ENCODE measurements around the gene CERS4. TPM values are rescaled to one million over a fixed set of nuclear protein-coding genes. Genes with fewer than 3 reads are reported as not detected.

CERS4 gene
- total RNA-seq, 1 donor, result 4.0 TPM

GRCh38 chr19:8231073-8231604 is 22.0 kb downstream of the CERS4 start:
- Histone ChIP-seq H3K79me2 (ENCODE audit: insufficient read depth, low read length) (no peaks in the 10 kb centered on the region), H3K27me3 (ENCODE audit: insufficient read depth, low read length) (no peaks in the 10 kb centered on the region), H3K27ac (ENCODE audit: low read depth, low read length) (no peak overlapping the region), H3K4me2 (ENCODE audit: insufficient read depth, low read length) (no peak overlapping the region), H4K20me1 (ENCODE audit: insufficient read depth, low read length) (no peaks in the 10 kb centered on the region), H2AFZ (ENCODE audit: low read length) (no peak overlapping the region), H3K9me3 (ENCODE audit: low read depth, low read length) (no peaks in the 10 kb centered on the region), H3K36me3 (ENCODE audit: insufficient read depth, low read length) (no peaks in the 10 kb centered on the region), H3K4me3 (ENCODE audit: insufficient read depth, low read length) (no peak overlapping the region), H3K4me1 (ENCODE audit: insufficient read depth, low read length) (no peaks in the 10 kb centered on the region)
- peak; percentile 32 for DNase-seq (ENCODE audit: insufficient read length, low spot score, missing footprints)
- TF ChIP-seq, protein P1, sequence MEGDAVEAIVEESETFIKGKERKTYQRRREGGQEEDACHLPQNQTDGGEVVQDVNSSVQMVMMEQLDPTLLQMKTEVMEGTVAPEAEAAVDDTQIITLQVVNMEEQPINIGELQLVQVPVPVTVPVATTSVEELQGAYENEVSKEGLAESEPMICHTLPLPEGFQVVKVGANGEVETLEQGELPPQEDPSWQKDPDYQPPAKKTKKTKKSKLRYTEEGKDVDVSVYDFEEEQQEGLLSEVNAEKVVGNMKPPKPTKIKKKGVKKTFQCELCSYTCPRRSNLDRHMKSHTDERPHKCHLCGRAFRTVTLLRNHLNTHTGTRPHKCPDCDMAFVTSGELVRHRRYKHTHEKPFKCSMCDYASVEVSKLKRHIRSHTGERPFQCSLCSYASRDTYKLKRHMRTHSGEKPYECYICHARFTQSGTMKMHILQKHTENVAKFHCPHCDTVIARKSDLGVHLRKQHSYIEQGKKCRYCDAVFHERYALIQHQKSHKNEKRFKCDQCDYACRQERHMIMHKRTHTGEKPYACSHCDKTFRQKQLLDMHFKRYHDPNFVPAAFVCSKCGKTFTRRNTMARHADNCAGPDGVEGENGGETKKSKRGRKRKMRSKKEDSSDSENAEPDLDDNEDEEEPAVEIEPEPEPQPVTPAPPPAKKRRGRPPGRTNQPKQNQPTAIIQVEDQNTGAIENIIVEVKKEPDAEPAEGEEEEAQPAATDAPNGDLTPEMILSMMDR (IDR thresholded peaks at IDR 0.05; ENCODE audit: extremely low read depth, low read depth, low read length), result no peak

GRCh38 chr19:8233370-8233769 is 24.2 kb downstream of the CERS4 start:
- no peaks in the 10 kb centered on the region for H3K79me2 ChIP-seq (ENCODE audit: insufficient read depth, low read length)
- TF ChIP-seq, protein P1 (IDR thresholded peaks at IDR 0.05; ENCODE audit: extremely low read depth, low read depth, low read length), result no peak
- DNase-seq (ENCODE audit: insufficient read length, low spot score, missing footprints), result peak; percentile 34
- no peaks in the 10 kb centered on the region for H3K4me1 ChIP-seq (ENCODE audit: insufficient read depth, low read length)
- no peak overlapping the region for H3K4me3 ChIP-seq (ENCODE audit: insufficient read depth, low read length)
- no peaks in the 10 kb centered on the region for H4K20me1 ChIP-seq (ENCODE audit: insufficient read depth, low read length)
- H3K9me3 ChIP-seq (ENCODE audit: low read depth, low read length), result no peaks in the 10 kb centered on the region
- no peaks in the 10 kb centered on the region for H3K36me3 ChIP-seq (ENCODE audit: insufficient read depth, low read length)
- H2AFZ ChIP-seq (ENCODE audit: low read length), result no peak overlapping the region
- no peak overlapping the region for H3K27ac ChIP-seq (ENCODE audit: low read depth, low read length)
- H3K4me2 ChIP-seq (ENCODE audit: insufficient read depth, low read length), result no peak overlapping the region
- H3K27me3 ChIP-seq (ENCODE audit: insufficient read depth, low read length), result no peaks in the 10 kb centered on the region

- Histone ChIP-seq H3K9me3 (ENCODE audit: low read depth, low read length) (no peaks in the 10 kb centered on the region), H3K4me1 (ENCODE audit: insufficient read depth, low read length) (peaks cover 13% of the 10 kb centered on the region), H3K27me3 (ENCODE audit: insufficient read depth, low read length) (no peaks in the 10 kb centered on the region), H2AFZ (ENCODE audit: low read length) (no peak overlapping the region), H3K4me3 (ENCODE audit: insufficient read depth, low read length) (no peak overlapping the region), H3K27ac (ENCODE audit: low read depth, low read length) (no peak overlapping the region), H3K79me2 (ENCODE audit: insufficient read depth, low read length) (no peaks in the 10 kb centered on the region), H4K20me1 (ENCODE audit: insufficient read depth, low read length) (no peaks in the 10 kb centered on the region), H3K36me3 (ENCODE audit: insufficient read depth, low read length) (no peaks in the 10 kb centered on the region), H3K4me2 (ENCODE audit: insufficient read depth, low read length) (no peak overlapping the region)
- peak; percentile 38 for DNase-seq (ENCODE audit: insufficient read length, low spot score, missing footprints)
- TF ChIP-seq, protein P1 (IDR thresholded peaks at IDR 0.05; ENCODE audit: extremely low read depth, low read depth, low read length), result no peak
Observed at GRCh38 chr19:8237026-8237425, 27.9 kb downstream of the CERS4 start.

DNA sequence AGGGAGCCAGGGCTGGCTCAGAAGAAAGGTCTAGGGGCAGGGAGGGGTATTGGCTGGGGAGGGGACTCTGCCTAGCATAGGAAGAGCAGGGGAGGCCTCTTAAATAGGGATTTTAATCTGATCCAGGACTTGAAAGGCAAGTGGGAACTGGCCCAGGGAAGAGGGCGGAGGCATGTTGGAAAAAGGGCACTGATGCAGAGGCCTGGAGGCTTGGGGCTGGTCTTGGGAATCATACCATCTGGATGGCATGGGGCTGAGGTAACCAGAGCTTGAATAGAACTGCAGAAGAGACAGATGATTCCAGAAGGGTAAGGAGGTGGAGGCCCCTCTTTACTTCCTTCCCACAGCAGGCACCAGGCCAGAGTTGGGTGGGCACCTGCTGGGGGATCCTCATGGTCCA is 29.1 kb downstream of the CERS4 start:
- Histone ChIP-seq H3K27ac (ENCODE audit: low read depth, low read length) (no peak overlapping the region), H2AFZ (ENCODE audit: low read length) (no peak overlapping the region), H3K9me3 (ENCODE audit: low read depth, low read length) (peaks cover 2% of the 10 kb centered on the region), H4K20me1 (ENCODE audit: insufficient read depth, low read length) (no peaks in the 10 kb centered on the region), H3K79me2 (ENCODE audit: insufficient read depth, low read length) (no peaks in the 10 kb centered on the region), H3K4me2 (ENCODE audit: insufficient read depth, low read length) (no peak overlapping the region), H3K36me3 (ENCODE audit: insufficient read depth, low read length) (no peaks in the 10 kb centered on the region), H3K4me1 (ENCODE audit: insufficient read depth, low read length) (peaks cover 13% of the 10 kb centered on the region), H3K4me3 (ENCODE audit: insufficient read depth, low read length) (no peak overlapping the region), H3K27me3 (ENCODE audit: insufficient read depth, low read length) (no peaks in the 10 kb centered on the region)
- DNase-seq (ENCODE audit: insufficient read length, low spot score, missing footprints), result peak; percentile 45
- TF ChIP-seq, protein P1 (IDR thresholded peaks at IDR 0.05; ENCODE audit: extremely low read depth, low read depth, low read length), result no peak
